MM.1S (cell line): ENCODE results near the gene PPP3CB.

ENCODE experiments used
- DNase-seq: peaks from one replicate; pipeline ENCODE4 v3.0.0-alpha.2; 2015
- H2AFZ ChIP-seq: fragments of 300-600 bp; sonication (generic); 2 replicates; pipeline ENCODE4 v1.6.0; 2016; ENCODE audit warnings: antibody characterized with exemption, low read length
- H3F3A ChIP-seq: fragments of 300-600 bp; sonication (generic); 2 replicates; pipeline ENCODE4 v1.6.1; 2016; ENCODE audit warnings: mild to moderate bottlenecking, antibody characterized with exemption, low read length, moderate library complexity, mixed read lengths; ENCODE audit not compliant: insufficient read depth
- H3K27ac ChIP-seq: fragments of 300-600 bp; sonication (generic); 2 replicates; pipeline ENCODE4 v1.5.1; 2016; ENCODE audit warnings: mild to moderate bottlenecking, low read length
- H3K27me3 ChIP-seq: fragments of 300-600 bp; sonication (generic); replicated peaks from 2 replicates; pipeline ENCODE4 v1.6.0; 2016; ENCODE audit warnings: low read length; ENCODE audit not compliant: insufficient read depth
- H3K36me3 ChIP-seq: fragments of 300-600 bp; sonication (generic); replicated peaks from 2 replicates; pipeline ENCODE4 v1.6.1; 2016; ENCODE audit warnings: mild to moderate bottlenecking, low read length, mixed read lengths; ENCODE audit not compliant: insufficient read depth
- H3K4me1 ChIP-seq: fragments of 300-600 bp; sonication (generic); 2 replicates; pipeline ENCODE4 v1.6.1; 2016; ENCODE audit warnings: low read length, mixed read lengths
- H3K4me2 ChIP-seq: fragments of 300-600 bp; sonication (generic); 2 replicates; pipeline ENCODE4 v1.6.0; 2016; ENCODE audit warnings: low read depth, low read length
- H3K4me3 ChIP-seq: fragments of 300-600 bp; sonication (generic); 2 replicates; pipeline ENCODE4 v1.5.1; 2016; ENCODE audit warnings: low read length, mixed read lengths
- H3K79me2 ChIP-seq: fragments of 300-600 bp; sonication (generic); 2 replicates; pipeline ENCODE4 v1.6.1; 2016; ENCODE audit warnings: mixed run types, low read length, mixed read lengths
- H3K9ac ChIP-seq: fragments of 300-600 bp; sonication (generic); 2 replicates; pipeline ENCODE4 v1.6.1; 2016; ENCODE audit warnings: low read length, mixed read lengths
- H3K9me2 ChIP-seq: fragments of 300-600 bp; sonication (generic); replicated peaks from 2 replicates; pipeline ENCODE4 v1.6.1; 2016; ENCODE audit warnings: mild to moderate bottlenecking, low read length, mixed read lengths; ENCODE audit not compliant: insufficient read depth
- H3K9me3 ChIP-seq: fragments of 300-600 bp; sonication (generic); replicated peaks from 2 replicates; pipeline ENCODE4 v1.6.1; 2016; ENCODE audit warnings: mild to moderate bottlenecking, low read length, mixed read lengths; ENCODE audit not compliant: insufficient read depth
- H4K20me1 ChIP-seq: fragments of 300-600 bp; sonication (generic); 2 replicates; pipeline ENCODE4 v1.6.1; 2016; ENCODE audit warnings: mild to moderate bottlenecking, low read length, moderate library complexity, mixed read lengths; ENCODE audit not compliant: insufficient read depth
- CTCF ChIP-seq: fragments of 300-600 bp; sonication (generic); IDR thresholded peaks from 2 replicates; pipeline ENCODE4 v1.5.1; 2016; ENCODE audit warnings: antibody characterized with exemption, low read length, mixed read lengths
- EZH2 ChIP-seq: fragments of 300-600 bp; sonication (generic); optimal IDR thresholded peaks from 2 replicates; pipeline ENCODE3; 2017; ENCODE audit warnings: low read depth, mild to moderate bottlenecking, antibody characterized with exemption, low read length, mixed read lengths
- EZH2phosphoT487 ChIP-seq: fragments of 300-600 bp; sonication (generic); IDR thresholded peaks from 2 replicates; pipeline ENCODE4 v1.6.1; 2018; ENCODE audit warnings: antibody characterized with exemption, low read length

Gene PPP3CB

DNA sequence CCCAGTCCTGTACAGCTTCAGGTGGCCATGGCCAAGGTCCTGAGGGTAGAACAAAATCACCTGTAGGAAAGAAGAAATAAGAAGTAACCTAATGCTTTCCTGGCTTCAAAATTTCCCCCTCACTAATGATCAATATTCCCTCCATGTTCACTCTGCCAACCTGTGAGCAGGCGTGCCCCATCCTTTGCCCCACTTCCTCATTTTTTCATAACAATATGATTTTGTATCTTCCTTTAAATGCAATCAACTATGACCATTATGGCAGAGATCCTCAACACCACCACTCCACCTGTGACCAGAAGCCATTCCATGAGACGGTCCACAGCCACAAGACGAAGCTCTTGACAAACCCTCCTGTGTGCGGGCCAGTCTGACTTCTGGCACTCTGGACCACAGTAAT, 69.5 kb downstream of the PPP3CB start:
- no peaks in the 10 kb centered on the region for H3K4me1 ChIP-seq
- H2AFZ ChIP-seq: no peak overlapping the region
- no peak overlapping the region for H3K9ac ChIP-seq
- no peaks in the 10 kb centered on the region for H3K9me2 ChIP-seq
- no peaks in the 10 kb centered on the region for H3K27me3 ChIP-seq
- H3K36me3 ChIP-seq: no peaks in the 10 kb centered on the region
- no peaks in the 10 kb centered on the region for H3F3A ChIP-seq
- no peaks in the 10 kb centered on the region for H3K9me3 ChIP-seq
- H4K20me1 ChIP-seq: no peaks in the 10 kb centered on the region
- no peak overlapping the region for H3K4me2 ChIP-seq
- H3K79me2 ChIP-seq: no peaks in the 10 kb centered on the region
- no peak for DNase-seq
- no peak for TF ChIP-seq CTCF
- no peak for TF ChIP-seq EZH2
- TF ChIP-seq EZH2phosphoT487: no peak
- H3K4me3 ChIP-seq: no peak overlapping the region
- H3K27ac ChIP-seq: no peak overlapping the region

DNA sequence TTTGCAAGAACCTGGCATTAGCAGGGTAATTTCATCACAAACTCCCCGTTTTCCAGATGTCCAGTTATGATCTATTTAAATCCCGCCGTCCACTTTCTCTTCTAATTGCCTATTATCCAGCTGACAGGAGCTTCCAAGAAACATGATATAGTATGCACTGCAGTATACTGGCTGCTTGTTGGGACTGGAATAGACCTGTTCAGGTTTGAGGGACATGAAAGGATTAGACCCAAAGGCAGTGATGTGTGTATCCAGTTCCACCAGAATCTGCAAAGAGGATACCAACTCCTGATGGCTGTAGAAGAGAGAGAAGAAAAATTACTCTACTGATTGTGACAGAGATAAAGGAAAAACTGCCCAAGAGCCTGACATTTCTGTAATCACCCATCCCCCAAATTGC, 71.3 kb downstream of the PPP3CB start:
- Histone ChIP-seq H3F3A (no peaks in the 10 kb centered on the region), H4K20me1 (no peaks in the 10 kb centered on the region), H3K79me2 (no peaks in the 10 kb centered on the region), H3K4me1 (no peaks in the 10 kb centered on the region), H3K27ac (no peak overlapping the region), H3K9ac (no peak overlapping the region), H3K27me3 (no peaks in the 10 kb centered on the region), H3K4me2 (no peak overlapping the region), H3K36me3 (no peaks in the 10 kb centered on the region), H2AFZ (no peak overlapping the region), H3K9me2 (no peaks in the 10 kb centered on the region), H3K9me3 (no peaks in the 10 kb centered on the region), H3K4me3 (no peak overlapping the region)
- TF ChIP-seq EZH2: no peak
- TF ChIP-seq EZH2phosphoT487: no peak
- TF ChIP-seq CTCF: no peak
- no peak for DNase-seq

GRCh38 chr10:73423309-73423708, 72.5 kb downstream of the PPP3CB start:
- no peaks in the 10 kb centered on the region for H3F3A ChIP-seq
- no peaks in the 10 kb centered on the region for H3K36me3 ChIP-seq
- H2AFZ ChIP-seq: no peak overlapping the region
- no peak overlapping the region for H3K4me3 ChIP-seq
- no peak for TF ChIP-seq CTCF
- TF ChIP-seq EZH2: no peak
- no peak for TF ChIP-seq EZH2phosphoT487
- no peak overlapping the region for H3K27ac ChIP-seq
- H3K4me2 ChIP-seq: no peak overlapping the region
- H3K9ac ChIP-seq: no peak overlapping the region
- no peaks in the 10 kb centered on the region for H3K27me3 ChIP-seq
- H4K20me1 ChIP-seq: no peaks in the 10 kb centered on the region
- no peaks in the 10 kb centered on the region for H3K4me1 ChIP-seq
- H3K79me2 ChIP-seq: no peaks in the 10 kb centered on the region
- no peaks in the 10 kb centered on the region for H3K9me2 ChIP-seq
- no peak for DNase-seq
- no peaks in the 10 kb centered on the region for H3K9me3 ChIP-seq
